Activated CD4-positive, alpha-beta T cell treated with anti-CD3 and anti-CD28 coated beads for 1 hour (primary cell): ENCODE data around the gene SBK1.
"Not testable (repeated sequence)": the region's sequence is repeated elsewhere in the genome, so short reads cannot be mapped to it uniquely, and the experiment has no call there.

Experiments
- DNase-seq: peaks from one replicate; pipeline ENCODE4 v3.0.0-alpha.2; 2020

SBK1 gene

GRCh38 chr16:28362600-28362999, 70.3 kb downstream of the SBK1 start:
- DNase-seq, result not testable (repeated sequence)

GRCh38 chr16:28363408-28363807, 71.1 kb downstream of the SBK1 start, which contains the start of gene NPIPB6:
Gene NPIPB6, minus strand, starts transcription at chr16:28363508. Its CDS starts 686 bp downstream, at chr16:28362822.
- DNase-seq, result not testable (repeated sequence)

GRCh38 chr16:28364268-28365173, 72.2 kb downstream of the SBK1 start:
- not testable (repeated sequence) for DNase-seq

DNA sequence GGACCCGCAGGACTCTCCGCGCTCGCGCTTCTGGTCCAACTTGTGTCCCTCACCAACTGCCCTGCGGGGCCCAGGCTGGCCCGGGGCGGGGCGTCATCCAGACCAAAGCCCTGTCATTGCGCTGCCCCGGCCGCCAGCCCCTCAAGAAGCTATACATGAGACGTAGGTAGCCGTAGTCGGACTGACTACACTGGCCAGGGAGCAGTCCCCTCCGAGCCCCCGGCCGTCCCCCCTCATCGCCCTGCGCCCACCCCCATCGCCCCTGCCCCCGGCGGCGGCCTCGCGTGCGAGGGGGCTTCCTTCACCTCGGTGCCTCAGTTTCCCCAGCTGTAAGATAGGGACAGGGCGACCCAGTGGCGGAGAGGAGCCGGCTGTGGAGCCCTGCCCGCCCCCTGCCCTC, 75.6 kb downstream of the SBK1 start:
- not testable (repeated sequence) for DNase-seq
